Measurements from ENCODE around the gene IFI6. TPM values are rescaled to one million over a fixed set of nuclear protein-coding genes. Genes with fewer than 3 reads are reported as not detected.
"Not testable (repeated sequence)": the region's sequence is repeated elsewhere in the genome, so short reads cannot be mapped to it uniquely, and the experiment has no call there.

IFI6 gene, protein sequence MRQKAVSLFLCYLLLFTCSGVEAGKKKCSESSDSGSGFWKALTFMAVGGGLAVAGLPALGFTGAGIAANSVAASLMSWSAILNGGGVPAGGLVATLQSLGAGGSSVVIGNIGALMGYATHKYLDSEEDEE
- polyA plus RNA-seq (ENCODE audit: insufficient read length in 4 of 4) = 10 to 100 TPM; 20.1 to 25.1 (median 22.5) TPM

DNA sequence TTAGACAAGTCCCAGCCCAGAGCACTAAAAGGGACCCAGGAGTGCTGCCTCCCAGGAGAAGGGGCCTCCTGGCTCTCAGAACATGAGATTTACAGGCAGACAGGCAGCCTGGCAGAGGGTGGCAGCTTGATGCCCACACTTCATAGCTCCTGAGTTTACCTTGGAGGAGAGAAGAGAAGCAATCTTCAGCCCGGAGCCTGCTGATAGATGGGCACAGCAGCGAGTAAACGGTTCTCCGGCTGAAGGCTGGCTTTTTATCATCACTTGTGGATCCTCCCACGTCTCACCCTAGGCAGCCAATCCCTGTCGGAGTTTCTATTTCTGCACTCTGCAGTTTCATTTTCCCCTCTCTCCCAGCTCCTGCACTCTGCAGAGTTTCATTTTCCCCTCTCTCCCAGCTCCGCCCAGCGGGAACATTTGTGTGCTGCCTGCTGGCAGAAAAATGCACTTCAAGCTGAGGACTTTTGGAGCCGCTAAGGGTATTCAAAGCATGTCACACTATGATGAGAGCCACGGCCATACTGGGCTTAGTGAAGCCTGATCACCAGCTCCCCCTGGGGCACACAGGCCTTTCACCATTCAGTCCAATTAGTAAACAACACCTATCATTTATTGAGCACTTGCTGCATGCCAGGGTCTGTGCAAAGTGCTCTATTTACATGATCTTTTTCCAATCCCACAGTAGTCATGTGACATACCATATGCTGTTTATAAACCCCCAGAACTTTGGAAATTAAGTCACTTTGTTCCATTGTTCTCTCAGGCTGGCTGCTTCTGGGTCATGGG lies at the start of gene IFI6:
Gene IFI6, minus strand, starts transcription at position 229 of the 786 bp plus-strand sequence. CDS start 2,878 bp downstream, outside the sequence.
- DNase-seq (ENCODE audit: low read depth in 4 of 4, low spot score in 3 of 4) = peak; percentile 78 to 94 (median 90)

DNA sequence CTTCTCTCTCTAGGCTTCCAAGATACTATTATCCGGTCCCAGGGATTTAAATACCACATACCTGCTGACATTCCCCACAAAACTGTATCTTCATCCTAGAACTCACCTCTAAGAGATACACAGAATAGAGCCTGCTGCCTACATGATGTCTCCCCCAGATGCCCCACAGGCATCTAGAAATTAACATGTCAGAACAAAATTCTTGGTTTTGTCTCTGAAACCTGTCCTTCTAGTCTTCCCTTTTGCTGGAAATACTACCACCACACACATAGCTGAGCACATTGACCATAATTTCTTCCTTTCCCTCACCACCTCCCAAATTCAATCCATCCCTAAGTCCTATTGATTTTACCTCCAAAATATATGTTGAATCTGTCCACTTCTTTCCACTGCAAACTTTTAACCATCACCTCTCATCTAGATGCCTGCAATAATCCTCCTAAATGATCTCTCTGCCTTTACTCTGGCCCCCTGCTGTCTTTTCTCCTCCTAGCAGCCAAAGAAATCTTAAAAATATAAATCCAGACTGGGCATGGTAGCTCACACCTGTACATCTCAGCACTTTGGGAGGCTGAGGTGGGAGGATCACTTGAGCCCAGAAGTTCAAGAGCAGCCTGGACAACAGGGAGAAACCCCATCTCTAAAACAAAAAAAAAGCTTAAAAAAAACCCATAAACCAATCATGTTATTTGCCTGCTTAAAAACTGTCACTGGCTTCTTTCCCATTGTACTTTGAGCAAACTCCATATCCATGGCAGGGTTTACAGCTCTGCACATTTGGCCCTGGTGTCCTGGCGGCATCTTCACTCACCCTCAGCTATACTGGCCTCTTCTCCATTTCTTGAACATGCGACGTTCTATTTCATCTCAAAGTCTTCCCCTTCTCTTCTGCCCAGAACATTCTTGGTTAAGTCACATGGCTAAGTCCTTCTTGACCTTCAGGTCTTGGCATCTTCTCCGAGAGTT lies 47.6 kb upstream of the IFI6 start:
- no peak for DNase-seq (ENCODE audit: low read depth in 4 of 4, low spot score in 3 of 4)

DNA sequence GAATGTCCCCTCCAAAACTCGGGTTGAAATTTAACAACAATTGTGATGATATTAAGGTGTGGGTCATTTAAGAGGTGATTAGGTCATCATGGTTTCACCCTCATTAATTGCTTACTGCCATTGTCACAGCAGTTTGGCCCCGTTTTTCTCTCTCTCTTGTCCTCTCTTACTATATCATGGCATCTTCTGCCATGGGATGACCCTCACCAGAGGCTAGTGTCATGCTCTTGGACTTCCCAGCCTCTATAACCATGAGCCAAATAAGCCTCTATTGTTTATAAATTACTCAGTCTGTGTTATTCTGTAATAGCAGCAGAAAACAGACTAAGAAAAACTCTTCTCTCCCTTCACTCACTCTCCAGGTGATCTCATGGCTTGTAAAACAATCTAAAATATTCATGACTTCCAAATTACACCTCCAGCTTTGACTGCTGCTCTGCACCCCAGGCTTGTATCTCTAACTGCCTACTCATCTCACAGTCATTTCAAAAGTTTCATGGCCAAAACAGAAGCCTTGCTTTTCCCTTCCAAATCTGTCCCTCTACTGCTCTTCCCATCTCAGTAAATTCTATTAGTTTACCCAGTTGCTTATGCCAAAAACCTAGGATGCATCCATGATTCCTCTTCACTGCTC lies 44.4 kb upstream of the IFI6 start:
- DNase-seq (ENCODE audit: low read depth in 4 of 4, low spot score in 3 of 4) = no peak

DNA sequence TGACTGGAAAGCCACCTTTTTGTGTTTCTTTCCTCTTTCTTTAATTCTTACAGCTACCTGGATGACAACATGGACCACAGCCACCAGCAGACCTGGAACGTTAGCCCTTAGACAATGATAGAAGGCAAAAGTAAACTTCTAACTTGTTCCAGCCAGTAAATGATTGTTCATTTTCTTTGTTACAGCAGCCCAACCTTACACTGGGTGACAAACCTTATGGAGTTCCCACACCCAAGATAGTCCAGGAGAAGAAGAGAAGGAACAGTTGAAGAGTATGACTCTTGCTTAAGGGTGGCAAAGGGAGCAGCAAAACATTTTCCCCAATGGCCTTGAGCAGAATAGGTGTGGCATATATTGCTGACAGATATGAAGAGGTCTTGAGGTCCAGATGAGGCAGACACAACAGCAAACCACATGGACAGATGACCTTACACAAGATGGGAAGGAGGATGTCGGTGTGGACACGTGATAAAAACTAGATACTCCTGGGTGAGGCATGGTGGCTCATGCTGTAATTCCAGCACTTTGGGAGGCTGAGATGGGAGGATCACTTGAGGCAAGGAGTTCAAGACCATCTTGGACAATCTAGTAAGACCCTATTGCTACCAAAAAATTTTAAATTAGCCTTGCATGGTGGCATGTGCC lies 42.0 kb upstream of the IFI6 start:
- DNase-seq (ENCODE audit: low read depth in 4 of 4, low spot score in 3 of 4) = no peak

DNA sequence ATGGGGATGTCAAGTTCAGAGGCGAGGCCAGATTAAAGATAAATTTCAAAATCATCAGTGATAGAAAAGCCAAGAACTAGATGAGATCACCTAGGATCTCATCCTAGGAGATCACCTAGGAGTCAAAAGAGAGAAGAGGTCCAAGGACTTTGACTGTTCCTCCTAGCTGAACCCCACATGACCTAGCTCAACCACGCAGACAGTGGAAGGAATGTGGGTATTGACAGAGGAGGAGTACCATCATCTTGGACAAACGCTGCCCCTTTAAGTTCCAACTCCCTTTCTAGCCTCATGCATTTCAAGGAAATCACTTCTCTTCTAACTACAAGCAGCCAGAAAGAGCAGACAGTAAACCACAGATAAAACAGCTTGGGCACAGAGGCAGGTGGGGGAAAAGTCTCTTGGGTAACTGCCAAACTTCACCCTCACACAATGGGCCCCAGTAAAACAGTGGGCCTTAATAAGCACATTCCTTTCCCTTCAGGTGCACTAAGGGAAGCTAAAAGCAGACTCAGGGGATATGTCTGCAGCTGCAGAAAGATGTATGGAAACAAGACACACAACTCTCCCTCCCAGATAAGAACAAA lies 41.2 kb upstream of the IFI6 start:
- DNase-seq (ENCODE audit: low read depth in 4 of 4, low spot score in 3 of 4) = no peak

DNA sequence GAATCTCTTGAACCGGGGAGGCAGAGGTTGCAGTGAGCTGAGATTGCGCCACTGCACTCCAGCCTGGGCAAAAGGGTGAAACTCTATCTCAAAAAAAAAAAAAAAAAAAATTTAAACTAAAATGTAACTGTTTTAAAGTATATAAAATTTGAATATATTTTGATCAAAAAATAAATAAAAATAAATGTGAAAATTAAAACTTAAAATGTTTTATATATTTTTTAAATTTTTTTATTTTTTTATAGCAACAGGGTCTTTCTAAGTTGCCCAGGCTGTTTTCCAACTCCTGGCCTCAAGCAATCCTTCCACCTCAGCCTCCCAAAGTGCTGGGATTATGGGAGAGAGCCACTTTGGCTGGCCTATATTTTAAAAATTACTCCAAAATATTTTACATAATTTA lies 38.6 kb upstream of the IFI6 start:
- DNase-seq (ENCODE audit: low read depth in 4 of 4, low spot score in 3 of 4) = no peak

DNA sequence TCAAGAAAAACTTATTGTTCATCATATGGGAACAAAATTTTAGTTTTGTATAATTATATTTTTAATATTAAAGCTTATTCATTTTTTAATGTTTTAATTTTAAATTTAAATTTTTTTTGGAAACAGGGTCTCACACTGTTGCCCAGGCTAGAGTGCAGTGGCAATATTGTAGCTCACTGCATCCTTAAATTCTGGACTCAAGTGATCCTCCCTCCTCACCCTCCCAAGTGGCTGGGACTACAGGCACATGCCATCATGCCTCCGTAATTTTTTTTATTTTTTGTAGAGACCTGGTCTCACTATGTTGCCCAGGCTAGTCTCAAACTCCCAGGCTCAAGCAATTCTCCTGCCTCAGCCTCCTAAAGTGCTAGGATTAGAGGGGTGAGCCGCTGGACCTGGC lies 33.6 kb upstream of the IFI6 start:
- no peak for DNase-seq (ENCODE audit: low read depth in 4 of 4, low spot score in 3 of 4)

DNA sequence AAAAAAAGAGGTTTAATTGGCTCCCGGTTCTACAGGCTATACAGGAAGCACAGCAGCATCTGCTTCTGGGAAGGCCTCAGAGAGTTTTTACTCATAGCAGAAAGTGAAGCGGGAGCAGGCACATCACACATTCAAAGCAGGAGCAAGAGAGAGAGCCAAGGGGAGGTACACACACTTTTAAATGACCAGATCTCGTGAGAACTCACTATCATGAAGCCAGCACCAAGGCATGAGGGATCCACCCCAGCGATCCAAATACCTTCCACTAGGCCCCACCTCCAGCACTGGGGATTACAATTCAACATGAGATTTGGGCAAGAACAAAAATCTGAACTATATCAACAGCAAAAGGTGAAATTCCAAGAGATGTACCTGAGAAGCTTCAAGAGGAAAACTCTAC lies 33.0 kb upstream of the IFI6 start:
- no peak for DNase-seq (ENCODE audit: low read depth in 4 of 4, low spot score in 3 of 4)

DNA sequence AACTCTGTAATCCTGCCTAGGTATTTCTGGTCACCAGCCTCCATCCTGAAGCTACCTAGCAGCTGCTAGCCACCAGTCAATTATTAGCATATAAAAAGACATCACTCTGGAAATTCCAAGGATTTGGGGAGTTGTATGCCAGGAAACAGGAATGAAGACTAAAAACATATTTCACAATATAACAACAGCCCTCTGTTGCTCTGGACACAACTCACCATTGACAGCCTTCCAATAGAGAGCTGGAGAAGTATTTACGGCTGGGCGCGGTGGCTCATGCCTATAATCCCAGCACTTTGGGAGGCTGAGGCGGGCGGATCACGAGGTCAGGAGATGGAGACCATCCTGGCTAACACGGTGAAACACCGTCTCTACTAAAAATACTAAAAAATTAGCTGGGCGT lies 24.8 kb upstream of the IFI6 start:
- DNase-seq (ENCODE audit: low read depth in 4 of 4, low spot score in 3 of 4) = not testable (repeated sequence)

DNA sequence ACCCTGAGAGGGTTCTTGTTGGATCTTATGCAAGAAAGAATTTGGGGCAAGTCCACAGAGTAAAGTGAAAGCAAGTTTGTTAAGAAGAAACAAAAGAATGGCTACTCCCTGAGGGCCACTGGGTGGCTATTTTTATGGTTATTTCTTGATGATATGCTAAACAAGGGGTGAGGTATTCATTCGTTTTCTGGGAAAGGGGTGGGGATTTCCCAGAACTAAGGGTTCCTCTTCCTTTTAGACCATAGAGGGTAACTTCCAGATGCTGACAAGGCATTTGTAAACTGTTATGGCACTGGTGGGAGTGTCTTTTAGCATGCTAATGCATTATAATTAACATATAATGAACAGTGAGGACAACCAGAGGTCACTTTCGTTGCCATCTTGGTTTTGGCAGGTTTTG lies 18.2 kb upstream of the IFI6 start:
- DNase-seq (ENCODE audit: low read depth in 4 of 4, low spot score in 3 of 4) = no peak

DNA sequence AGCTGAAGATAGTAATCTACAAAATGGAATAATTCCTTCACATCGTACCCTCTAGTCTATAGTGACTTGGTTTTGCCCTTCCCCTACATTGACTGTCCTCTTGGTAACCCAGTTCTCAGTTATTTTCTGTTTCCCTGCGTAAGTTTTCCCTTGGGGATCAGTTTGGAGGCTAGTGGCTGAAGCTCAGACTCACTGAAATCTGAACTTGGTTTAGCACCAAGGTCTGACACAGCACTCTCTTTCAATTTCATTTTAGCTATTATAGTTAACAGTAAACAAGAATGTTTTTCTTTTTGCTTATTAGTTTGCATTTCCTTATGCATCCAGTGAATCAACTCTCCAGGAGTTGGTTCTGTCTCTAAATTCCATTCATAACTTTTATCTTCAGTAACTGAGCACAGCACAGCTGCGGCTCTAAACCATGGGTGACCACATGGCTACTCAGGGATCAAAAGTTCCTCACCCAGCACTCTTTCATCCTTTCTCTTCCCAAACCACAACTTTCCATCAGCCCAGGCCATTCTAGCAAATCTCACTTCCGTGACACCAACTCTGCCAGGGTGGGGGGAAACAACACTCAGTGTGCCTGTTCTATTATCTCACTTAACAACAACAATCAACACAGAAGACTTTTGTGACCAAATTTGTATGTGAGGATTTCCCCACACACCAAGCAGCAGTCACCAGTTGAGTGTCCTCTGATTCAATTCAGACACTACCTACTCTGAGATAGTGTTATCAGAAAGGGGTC lies 17.6 kb upstream of the IFI6 start:
- no peak for DNase-seq (ENCODE audit: low read depth in 4 of 4, low spot score in 3 of 4)

DNA sequence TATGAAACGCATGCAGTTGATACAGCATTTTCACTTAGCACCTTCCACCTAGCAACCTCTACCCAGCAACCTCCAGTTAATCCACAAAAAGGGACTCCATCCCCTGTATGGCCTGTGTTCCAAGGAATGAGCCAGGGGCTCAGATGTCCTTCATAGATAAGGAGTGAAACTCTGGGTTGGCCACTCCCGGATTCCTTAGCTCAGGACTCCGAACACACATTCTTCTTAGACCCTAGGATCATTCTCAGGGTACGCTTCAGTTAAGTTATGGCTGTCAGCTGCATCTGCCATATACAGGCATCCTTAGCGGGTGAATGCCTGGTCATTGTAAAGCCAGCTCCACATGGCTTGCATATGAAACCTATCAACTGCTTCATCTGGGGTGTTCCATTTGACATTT lies 15.9 kb upstream of the IFI6 start:
- no peak for DNase-seq (ENCODE audit: low read depth in 4 of 4, low spot score in 3 of 4)

DNA sequence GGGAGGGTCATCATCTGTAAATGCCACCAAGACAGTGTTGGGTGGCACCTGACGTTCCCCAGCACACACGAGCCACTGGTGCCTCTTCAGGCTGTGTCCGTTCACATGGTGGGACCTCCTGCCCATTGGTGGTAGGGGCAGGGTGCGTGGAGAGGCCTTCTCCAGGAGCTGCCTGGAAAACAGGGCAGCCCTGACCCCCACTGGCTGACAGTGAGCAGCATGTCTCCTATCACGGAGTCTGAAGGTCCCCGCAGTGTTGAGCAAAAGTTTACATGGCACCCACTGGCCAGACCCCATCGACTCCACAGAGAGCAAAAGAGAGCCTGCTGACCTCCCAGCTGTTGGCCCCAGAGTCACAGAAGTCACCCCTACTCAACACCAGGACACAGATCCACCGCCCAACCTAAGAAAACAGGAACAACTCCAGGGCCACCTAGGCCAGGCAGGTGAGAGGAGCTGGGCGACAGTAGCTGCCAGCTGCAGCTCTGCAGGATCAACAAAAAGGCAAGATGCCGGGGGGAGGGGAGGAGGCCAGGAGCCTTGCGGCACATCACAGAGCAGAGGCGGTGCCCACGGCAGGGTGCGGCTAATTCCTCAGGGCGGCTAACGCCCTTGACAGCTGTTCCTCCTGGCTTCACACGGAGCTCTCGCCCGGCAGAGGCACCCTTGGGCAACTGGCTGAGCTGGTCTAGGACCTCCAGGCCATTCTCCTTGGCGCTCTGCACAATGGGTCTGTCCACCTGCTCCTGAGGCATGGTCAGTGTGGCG lies 14.4 kb upstream of the IFI6 start:
- no peak for DNase-seq (ENCODE audit: low read depth in 4 of 4, low spot score in 3 of 4)

DNA sequence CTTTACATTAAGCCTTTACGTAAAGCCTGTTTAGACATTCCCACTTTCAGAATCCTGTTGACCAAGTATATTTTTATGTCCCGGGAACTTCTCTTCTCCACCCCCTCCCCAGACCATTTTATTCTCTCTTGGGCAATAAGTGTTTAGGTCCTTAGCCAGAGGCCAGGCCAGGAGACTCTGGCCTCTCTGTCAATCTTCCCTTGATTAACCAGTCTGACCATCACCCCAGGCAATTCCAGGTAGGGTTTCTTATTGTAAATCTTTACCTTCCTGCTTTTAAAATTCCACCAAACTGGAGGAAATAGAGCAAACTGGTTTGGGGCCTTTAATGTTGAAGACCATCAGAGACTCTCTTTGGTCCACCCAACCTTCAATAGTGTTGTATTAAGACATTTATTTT lies 12.2 kb upstream of the IFI6 start:
- DNase-seq (ENCODE audit: low read depth in 4 of 4, low spot score in 3 of 4) = no peak

DNA sequence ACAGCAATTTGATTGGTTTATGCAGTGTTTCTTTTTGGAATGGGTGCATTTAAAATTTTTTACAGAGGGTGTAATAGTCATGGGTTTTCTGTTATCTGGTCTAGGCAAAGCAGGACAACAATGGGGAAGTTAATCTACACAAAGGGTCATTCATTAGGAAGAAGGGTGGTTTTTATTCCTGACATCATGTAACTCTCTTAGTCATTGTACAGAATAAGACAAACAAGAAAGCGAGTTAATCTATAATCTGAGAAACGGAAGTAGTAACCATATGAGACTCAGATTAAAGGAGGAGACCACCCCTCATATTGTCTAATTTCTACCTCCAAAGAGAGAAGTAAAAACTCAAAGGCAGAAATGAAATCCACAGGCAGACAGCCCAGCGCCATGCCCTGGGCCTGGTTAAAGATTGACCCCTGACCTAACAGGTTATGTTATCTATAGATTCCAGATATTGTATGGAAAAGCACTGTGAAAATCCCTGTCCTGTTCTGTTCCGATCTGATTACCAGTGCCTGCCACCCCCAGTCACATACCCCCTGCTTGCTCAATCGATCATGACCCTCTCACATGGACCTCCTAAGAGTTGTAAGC lies 10.5 kb upstream of the IFI6 start:
- DNase-seq (ENCODE audit: low read depth in 4 of 4, low spot score in 3 of 4) = no peak

DNA sequence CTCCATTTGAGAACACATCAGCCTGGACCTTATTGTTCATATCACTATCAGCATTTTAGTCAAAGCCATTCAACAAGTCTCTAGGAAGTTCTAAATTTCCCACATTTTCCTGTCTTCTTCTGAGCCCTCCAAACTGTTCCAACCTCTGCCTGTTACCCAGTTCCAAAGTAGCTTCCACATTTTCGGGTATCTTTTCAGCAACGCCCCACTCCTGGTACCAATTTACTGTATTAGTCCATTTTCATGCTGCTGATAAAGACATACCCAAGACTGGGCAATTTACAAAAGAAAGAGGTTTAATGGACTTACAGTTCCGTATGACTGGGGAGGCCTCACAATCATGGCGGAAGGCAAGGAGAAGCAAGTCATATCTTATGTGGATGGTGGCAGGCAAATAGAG lies 9.6 kb upstream of the IFI6 start:
- DNase-seq (ENCODE audit: low read depth in 4 of 4, low spot score in 3 of 4) = not testable (repeated sequence)

DNA sequence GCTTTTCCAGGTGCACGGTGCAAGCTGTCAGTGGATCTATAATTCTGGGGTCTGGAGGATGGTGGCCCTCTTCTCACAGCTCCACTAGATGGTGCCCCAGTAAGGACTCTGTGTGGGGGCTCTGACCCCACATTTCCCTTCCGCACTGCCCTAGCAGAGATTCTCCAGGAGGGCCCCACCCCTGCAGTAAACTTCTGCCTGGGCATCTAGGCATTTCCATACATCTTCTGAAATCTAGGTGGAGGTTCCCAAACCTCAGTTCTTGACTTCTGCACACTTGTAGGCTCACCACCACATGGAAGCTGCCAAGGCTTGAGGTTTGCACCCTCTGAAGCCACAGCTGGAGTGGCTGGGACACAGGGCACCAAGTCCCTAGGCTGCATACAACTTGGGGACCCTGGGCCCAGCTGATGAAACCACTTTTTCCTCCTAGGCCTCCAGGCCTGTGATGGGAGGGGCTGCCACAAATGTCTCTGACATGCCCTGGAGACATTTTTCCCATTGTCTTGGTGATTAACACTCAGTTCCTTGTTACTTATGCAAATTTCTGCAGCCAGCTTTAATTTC lies 8.3 kb upstream of the IFI6 start:
- not testable (repeated sequence) for DNase-seq (ENCODE audit: low read depth in 4 of 4, low spot score in 3 of 4)

DNA sequence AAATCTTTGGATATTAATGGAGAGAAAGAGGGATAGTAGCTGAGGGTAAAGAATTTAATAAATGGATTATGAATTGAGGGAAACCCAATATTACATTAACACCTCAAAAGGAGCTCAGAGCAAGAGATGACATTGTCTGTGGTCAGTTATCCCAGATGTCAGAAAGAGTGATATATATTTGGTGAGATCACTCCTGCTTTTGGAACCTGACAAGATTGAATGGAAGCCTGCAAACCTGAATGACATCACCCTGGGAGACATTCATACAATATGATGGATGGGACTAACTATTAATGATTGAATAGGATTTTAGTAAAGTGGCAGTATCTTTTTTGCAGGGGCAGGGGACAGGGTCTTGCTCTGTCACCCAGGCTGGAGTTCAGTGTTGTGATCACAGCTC lies 6.8 kb upstream of the IFI6 start:
- DNase-seq (ENCODE audit: low read depth in 4 of 4, low spot score in 3 of 4) = no peak

Data from right renal pelvis (tissue), 4 donors.